Measurements from ENCODE around the gene CTBP1.

Gene CTBP1

DNA sequence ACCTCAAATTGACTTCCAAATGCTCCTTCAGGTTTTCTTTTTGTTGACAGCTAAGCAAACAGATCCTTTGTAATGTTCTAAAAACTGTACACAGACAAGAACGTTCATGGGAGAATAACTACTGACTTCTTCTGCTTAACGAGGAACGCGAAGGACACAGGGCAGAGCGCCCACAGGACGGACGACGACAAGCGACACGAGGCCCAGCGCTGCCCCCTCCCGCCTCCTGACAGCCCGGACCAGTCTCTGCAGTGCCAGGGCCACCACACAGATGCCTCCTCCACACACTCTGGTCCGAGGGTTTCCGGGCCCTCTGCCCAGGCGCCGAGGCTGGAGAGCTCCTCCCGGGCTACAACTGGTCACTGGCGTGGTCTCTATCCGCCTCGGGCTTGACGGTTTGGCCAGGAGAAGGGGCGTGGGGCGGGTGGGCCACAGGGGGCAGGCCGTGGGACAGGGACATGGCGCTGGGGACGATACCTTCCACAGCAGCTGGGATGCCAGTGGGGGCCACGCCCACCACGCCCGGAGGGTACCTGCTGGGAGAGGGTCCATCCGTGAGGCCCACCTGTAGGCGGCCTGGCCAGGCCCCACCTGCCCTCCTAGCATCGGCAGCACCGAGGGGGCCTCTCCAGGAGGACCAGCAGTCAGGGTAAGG is 36.9 kb downstream of the CTBP1 start:
- DNase-seq (ENCODE audit: low read depth in 3 of 3, low spot score in 1 of 3): no peak

DNA sequence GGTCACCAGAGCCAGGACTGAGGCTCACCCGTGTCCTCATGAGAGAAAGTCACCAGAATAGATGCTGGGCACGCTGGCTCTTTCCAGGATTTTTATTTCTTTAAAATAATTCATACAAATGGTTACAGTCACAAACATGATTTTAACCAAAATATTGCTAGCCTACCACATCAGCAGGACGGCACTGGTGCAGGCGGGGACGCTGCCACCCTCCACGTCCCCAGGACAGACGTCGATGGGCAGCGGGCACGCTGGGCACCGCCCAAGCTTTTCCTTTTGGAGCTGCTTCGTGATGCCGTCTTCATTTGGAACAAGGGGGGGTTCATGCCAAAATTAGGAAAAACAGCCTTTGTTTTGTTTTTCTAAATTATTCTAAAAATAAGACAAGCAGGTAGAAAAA is 37.6 kb downstream of the CTBP1 start:
- DNase-seq (ENCODE audit: low read depth in 3 of 3, low spot score in 1 of 3): no peak

DNA sequence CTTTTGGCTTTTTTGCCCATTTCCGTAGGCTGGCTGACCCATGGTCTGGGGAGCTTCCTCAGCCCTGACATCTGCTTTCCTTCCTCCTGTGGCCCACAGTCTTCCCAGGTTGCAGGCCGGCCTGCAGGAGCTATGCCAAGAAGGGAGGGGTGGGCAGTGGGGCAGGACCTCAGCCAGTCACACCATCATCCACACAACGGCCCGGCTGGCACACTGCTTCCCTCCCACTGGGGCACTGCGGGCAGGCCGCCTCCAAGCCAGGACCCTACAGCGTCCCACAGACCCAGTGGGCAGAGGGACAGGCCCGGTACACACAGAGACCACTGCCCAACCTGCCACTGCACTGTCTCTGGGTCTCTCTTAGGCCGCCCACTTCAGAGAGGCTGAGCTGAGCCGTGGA is 38.0 kb downstream of the CTBP1 start:
- DNase-seq (ENCODE audit: low read depth in 3 of 3, low spot score in 1 of 3): no peak

DNA sequence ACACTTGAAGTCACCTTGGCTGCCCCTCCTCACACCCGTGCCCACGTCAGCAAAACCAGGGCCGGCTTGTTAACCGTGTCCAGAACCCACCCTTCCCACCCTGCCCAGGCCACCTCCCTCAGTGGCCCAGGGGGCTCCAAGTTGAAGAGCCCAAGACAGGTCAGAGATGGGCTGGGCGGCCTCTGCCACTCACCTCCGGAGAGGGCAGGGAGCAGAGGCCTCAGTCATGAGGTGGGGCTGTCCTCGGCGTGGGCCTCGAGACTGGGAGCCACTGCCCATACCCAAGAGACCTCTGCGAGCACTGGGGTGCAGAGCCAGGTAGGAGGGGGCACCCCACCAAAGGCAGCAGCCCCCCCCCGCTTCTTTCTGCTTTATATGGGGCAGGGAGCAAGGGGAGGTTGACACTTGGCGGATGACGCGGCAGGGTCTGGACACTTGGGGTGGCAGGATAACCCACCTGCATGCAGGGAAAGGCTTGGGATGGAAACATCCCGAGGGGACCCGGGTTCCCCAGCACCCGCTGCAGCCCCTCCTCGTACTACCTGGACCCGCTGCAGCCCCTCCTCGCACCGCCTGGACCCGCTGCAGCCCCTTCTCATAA is 38.6 kb downstream of the CTBP1 start:
- DNase-seq (ENCODE audit: low read depth in 3 of 3, low spot score in 1 of 3): no peak

DNA sequence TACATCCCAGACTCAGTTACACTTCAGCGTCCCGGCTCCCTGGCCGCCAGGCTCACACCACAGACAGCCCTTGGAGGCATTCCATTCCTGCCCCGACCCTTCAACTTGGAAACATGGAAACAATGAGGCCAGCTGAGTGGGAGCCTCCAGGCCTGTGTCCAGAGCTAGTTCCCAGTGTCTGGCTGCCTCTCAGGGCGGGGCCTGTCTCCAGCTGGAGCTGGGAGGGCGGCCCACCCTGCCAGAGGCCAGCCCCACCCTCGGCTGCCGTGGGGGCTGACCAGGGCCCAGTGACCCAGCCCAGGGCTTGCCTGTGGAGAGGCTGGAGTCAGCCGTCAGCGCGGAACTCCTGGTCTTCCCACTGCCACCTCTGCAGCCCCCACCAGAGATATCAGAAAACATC is 39.1 kb downstream of the CTBP1 start:
- DNase-seq (ENCODE audit: low read depth in 3 of 3, low spot score in 1 of 3): no peak

DNA sequence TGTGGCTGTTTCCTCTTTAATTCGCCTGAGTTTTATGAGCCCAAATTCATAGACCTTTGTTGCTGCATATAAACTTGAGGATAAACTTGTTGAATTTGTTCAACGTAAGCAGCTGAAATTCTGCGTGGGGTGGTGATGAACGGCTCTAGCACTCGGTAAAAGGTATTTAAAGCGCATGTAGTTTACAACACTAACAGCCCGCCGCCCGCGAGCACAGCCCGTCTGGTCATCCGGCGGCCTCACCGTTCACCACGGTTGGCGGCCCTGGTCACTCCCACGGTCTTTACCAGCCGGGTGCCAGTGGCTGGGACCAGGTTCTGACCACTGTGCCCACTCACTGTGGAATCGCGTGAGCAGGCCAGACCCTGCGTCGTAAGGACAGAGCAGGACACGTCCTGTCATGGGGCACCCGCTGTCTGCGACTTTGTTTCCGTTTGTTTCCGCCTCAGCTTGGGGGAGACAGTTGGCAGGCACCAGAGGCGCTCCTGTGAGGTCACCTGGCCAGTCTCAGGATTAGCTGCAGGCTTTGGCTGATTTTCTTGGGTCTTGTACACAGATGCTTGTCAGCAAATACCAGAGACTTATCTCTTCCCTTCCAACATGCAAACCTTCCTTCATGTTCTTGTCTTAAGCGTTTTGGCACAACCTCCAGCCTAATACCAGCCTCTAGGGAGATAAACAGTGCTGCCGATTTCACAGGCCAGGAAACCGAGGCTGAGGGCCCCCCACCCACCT is 39.8 kb downstream of the CTBP1 start:
- no peak for DNase-seq (ENCODE audit: low read depth in 3 of 3, low spot score in 1 of 3)

DNA sequence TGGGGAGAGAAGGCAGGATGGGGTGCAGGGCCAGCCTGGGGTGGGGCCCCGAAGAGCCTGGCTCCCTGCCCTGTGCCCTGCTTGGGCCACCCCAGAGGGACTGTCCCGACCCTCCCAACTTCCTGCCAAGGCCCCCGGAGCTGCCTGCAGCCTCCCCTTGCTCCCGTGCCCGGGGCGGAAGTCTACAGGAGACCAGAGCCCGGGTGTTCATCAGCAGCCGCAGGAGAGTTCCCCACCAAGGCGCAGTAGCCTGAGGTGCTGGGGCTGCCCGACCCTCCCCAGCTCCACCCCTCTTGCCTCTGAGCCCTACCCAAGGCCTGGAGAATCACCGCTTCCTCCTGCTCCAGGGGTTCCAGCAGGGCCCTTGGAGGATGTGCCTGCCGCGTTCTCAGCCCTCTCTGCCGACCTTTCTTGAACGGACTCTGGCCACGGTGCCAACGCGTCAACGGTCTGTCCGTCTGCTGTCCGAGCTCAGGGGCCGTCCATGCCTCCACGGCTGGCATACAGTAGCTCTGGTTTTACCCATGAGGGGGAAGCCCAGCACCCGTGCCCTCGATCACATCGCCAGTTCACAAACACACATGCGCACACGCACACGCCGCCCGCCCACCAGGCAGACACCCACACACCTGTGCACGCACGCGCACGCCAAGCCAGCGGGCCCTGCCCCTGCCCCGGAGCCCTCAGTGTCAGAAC is 40.5 kb downstream of the CTBP1 start:
- no peak for DNase-seq (ENCODE audit: low read depth in 3 of 3, low spot score in 1 of 3)

DNA sequence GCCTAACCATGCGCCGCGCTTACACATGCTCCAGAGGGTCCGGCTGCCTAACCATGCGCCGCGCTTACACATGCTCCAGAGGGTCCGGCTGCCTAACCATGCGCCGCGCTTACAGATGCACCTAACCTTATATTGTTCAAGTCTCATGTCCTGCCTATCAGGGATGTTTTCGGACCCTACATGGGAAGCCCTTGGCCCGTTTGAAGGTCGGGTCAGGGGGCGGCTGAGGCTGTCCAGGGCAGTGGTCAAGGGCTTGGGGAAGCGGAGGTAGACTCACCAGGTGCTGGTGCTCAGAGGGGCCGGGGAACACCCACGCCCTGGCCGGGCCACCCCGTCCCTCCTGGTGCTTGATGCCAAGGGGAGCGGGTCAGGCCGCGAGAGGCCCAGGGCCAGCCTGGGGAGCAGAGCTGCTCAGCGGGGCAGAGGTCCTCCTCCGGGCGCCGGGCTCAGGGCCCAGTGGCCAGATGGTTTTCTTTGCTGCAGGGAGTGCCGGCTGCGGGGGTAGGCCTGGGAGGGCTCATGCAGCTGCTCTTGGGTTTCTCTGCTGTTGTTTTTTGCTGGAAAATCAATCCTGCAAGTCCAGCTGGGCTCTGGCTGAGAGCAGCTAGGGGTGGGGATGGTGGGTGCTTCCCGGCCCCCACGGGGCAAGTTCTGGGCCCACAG is 41.2 kb downstream of the CTBP1 start:
- DNase-seq (ENCODE audit: low read depth in 3 of 3, low spot score in 1 of 3): no peak

DNA sequence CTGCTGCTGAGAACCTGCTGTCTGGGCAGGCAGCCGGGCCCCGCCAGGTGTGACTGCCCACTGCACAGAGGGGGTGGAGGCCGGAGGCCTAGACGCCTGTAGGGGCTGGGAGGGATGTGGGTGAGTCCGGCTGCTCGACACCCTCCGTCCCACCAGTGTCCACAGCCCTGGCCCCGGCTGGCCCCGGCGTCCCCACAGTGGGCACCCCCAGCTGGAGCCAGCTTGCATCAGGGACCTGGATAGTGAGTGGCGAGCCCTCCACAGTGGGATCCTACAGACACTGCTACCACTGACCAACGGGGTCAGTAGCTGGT is 41.8 kb downstream of the CTBP1 start:
- DNase-seq (ENCODE audit: low read depth in 3 of 3, low spot score in 1 of 3): no peak

DNA sequence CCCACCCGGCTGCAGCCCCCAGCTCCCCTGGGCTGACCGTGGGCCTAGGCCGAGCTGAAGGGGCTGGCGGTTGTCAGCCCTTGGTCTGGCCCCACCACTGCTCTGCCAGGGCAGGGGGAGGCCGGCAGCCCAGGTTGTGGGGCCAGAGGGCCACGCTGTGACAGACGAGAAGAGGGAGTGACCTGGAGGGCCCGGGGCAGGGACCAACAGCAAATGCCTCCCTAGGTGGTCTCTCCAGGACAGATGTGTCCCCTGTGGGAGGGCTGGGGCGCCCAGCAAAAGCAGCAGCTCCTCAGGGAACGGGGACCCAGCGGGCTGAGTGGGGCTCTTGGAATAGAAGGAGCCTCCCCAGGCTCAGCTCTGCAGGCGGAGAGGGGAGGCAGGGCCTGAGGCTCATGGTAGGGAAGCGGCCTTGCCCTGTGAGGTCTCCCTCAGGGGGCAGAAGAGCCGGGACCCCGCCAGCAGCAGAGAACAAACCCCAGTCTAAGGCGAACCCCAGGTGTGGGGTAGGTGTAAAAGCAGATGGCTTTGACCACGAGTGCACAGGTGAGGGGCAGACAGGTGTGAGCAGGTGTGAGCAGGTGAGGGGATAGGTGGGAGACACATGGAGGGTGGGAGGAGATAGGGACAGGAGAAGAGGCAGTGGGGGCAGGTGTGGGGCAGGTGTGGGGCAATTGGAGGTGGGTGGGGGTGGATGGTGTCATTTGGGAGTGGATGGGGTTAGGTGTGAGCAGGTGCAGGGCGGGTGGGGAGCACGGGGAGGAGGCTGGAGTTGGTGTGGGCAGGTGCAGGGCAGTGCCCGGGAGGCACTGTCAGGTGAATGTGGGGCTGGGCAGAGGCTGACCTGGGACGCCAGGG is 42.4 kb downstream of the CTBP1 start:
- no peak for DNase-seq (ENCODE audit: low read depth in 3 of 3, low spot score in 1 of 3)

DNA sequence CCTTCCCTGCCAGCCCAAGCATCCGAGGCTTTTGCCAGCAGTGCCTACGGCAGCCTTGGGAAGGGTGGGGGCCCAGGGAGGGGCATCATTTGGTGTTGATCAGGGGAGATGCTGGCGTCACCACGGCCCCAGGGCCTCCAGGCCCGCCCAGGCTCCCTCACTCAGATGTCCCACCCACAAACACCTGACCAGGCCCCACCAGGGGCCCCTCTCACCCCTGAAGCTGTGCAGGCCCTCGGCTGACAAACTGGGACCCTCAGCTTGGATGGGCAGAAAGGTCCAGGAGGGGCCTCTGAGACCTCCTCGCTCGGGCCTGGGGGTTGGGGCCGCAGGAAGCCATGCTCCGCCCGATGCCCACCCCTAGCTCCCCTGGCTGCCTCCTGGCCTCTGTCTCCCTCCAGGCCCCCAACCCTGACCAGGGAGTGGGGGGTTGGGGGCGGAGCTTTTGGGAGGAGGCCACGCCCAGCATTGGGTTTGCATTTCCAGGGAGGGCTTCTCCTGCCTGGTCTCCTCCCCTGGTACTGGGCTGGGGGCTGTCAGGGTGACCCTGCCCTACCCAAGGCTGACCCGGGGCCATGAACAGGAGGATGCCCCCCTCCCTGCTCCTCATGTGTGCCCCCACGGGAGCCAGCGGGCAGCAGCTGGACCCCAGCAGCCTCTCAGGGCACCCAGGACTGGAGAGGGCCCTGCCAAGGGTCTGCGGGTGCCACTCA is 43.2 kb downstream of the CTBP1 start:
- DNase-seq (ENCODE audit: low read depth in 3 of 3, low spot score in 1 of 3): no peak

DNA sequence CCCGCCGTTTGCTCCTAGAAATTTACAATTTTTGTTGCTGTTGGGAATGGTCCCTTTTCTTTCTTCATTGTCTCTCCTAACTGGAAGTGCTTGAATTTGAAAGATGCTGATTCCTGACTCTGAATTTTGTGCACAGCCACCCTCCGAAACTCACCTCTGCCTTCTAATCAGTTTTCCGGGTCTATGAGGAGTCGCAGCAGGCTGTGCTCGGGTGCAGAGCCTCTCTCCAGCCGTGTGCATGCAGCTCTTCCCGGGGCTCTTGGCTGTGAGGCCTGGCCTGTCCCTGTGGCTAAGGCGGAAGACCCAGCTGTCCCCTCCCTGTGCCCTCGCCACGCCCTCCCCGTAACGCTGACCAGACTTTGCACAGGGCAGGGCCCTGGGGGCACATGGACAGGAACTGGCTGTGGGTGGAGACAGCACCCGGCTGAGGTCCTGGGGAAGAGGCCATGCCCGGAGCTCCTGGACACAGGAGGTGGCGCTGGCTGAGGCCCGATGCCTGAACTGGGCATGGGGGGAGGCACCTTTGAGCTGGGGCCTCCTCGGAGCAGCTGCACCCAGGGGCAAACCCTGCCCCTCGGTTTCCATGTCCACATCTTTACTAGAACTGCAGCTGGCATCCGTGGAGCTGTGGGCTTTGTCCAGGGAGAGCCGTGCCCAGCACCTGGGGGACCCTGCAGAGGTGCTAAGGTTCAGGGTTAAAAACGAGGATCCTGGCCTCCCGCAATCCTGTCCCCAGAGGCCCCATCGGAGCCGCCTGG is 43.9 kb downstream of the CTBP1 start:
- DNase-seq (ENCODE audit: low read depth in 3 of 3, low spot score in 1 of 3): no peak

DNA sequence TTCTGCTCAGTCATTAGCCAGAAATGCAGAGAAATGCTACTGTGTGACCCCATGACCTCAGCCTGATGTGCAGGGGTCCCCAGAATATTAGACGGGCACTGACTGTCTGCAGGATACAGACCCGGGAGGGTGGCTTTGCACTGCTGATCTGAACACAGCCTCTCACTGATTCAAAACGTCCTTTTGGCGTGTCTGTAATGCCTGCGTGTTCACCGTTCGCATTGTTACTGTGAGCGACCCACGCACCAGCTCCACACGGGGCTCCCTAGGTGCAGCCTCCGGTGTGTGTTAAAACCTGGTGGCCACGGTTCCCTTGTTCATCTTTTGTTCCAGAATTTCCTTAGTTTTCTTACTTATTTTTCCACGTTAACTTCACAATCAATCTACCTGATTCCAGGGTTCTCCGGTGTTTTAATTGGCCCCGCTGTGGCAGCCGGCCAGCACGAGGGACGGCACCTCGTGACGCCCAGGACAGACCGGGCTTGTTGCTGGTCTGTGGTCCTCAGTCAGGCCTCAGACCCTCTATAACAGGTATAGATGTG is 44.6 kb downstream of the CTBP1 start:
- no peak for DNase-seq (ENCODE audit: low read depth in 3 of 3, low spot score in 1 of 3)

DNA sequence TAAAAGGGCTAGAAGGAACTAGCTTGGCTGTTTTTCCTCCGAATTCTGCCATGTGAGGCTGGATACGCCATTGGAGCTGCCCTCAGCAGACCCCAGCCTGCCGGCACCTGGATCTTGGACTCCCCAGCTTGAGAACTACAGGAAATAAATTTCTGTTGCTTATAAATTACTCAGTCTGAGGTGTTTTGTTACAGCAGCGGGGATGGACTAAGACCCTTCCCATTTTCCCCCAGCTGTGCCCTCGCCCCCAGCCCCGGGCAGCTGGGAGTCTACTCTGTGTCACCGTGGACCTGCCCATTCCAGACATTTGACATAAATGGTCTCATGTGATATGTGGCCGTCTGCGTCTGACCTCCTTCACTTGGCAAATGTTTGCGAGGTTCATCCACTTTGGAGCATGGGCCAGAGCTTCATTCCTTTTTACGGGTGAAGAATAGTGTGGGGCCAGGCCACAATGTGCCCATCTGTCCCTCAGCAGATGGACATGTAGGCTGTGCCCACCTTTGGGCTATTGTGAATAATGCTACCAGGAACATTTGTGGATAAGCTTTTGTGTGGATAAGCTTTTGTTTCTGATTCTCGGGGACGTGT is 45.8 kb downstream of the CTBP1 start:
- no peak for DNase-seq (ENCODE audit: low read depth in 3 of 3, low spot score in 1 of 3)

DNA sequence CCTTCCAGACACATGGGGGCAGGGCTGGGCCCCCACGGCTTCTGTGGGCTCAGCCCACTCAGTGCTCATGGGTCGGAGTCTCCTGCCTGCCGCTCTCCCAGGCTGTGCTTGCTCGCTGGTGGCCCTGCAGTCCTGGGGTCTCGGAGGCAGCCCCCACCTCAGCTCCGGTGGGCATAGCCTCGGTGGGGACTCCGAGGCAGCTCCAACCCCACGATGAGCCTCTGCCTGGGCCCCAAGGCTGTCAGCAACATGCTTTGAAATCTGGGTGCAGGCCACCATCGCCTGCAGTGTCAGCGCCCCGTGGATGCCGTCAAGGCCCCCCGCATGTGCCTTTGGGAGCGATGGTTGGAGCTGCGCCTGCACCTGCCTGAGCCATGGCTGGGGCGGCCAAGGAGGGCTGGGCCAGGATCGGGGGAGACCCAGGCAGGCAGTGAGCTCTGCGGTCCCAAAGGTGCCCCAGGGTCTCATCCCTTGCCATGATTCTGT is 46.4 kb downstream of the CTBP1 start:
- DNase-seq (ENCODE audit: low read depth in 3 of 3, low spot score in 1 of 3): no peak

DNA sequence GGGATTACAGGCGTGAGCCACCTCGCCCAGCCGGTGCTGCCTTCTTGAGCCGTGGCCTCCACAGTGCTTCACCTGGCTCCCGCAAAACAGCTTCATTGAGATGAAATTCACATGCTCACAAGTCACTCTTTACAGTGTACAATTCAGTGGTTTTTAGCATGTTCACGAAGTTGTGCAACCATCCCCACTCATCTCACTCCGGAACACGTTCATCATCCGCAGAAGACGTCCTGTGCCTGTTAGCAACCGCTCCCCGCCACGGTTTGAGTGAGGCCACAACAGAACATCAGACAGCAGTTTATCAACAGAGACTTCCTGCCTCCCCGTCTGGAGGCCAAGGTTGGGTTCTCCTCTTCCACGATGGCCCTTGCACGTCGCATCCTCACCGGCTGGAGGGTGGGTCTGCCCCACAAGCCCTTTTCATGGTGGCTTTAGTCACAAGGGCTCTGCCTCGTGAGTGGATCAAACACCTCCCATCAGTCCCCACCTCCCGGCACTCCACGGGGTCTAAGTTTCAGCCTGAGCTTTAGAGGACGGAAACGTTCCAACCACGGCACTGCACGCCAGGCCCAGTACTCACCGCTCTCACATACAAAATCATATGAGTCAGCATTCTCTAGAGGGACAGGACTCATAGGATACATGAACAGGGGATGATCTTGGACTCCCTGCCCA is 46.9 kb downstream of the CTBP1 start:
- DNase-seq (ENCODE audit: low read depth in 3 of 3, low spot score in 1 of 3): peak; percentile 38 to 68 (median 67)

DNA sequence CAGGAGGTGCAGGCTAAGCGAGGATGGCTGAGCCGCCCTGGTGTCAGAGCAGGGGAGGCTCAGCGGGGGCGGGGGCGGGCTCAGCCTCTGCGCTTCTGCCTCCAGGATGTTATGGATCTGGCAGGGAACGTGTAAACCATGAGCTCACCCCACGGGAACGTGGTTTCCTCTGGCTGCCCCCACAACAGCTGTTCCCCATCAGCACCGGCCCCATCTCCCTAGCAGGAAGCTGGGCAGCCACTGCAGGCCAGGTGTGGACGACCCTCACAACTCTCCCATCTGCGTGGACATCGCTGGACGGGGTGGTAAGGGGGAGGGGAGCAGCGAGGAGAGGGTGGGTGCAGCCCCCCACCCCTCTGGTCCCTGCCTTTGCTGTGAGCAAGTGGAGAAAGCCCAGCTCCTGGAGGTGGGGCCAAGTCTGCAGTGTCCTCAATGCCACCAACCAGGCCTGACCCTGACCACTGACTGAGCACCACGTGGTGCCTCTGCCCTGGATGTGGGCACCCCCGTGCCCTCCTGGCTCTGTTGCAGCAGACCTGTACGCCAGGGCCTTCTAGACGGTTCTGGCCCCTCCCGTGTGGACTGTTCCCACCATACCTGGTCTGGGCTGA is 48.4 kb downstream of the CTBP1 start:
- DNase-seq (ENCODE audit: low read depth in 3 of 3, low spot score in 1 of 3): no peak
